Measurements from ENCODE around the gene MIB2.

DNA sequence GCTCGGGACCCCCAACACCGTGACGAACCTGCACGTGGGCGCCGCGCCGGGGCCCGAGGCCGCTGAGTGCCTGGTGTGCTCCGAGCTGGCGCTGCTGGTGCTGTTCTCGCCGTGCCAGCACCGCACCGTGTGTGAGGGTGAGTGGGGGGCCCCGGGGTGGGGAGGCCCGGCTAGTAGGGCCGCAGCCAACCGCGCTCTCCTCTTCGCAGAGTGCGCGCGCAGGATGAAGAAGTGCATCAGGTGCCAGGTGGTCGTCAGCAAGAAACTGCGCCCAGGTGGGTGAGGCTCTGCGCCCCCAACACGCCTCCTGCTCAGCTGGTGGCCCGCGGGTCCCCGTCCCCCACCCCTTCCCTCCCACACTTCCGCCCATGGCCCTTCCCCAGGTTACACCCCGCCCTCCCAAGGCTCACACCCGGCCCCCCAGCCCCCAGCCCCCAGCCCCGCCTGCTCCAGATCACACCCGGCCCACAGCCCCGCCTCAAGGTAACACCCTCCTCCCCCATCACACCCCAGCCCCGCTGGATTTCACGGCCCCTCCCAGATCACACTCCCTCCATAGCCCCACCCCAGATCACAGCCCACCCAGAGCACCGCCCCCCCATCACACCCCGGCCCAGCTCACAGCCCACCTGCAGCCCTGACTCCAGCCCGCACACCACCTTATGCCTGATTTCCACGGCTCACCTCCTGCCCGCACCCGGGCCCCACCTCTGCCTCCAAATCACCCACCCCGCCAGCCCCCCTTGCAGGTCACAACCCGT lies 14.3 kb downstream of the MIB2 start:
- TF ChIP-seq, protein P1, sequence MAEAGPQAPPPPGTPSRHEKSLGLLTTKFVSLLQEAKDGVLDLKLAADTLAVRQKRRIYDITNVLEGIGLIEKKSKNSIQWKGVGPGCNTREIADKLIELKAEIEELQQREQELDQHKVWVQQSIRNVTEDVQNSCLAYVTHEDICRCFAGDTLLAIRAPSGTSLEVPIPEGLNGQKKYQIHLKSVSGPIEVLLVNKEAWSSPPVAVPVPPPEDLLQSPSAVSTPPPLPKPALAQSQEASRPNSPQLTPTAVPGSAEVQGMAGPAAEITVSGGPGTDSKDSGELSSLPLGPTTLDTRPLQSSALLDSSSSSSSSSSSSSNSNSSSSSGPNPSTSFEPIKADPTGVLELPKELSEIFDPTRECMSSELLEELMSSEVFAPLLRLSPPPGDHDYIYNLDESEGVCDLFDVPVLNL (IDR thresholded peaks at IDR 0.05; ENCODE audit: low read depth, low read length): no peak
- TF ChIP-seq SIX5 (IDR thresholded peaks at IDR 0.05; ENCODE audit: low read depth, low read length, severe bottlenecking) (no peak), SREBF2 (IDR thresholded peaks at IDR 0.05; ENCODE audit: low read length) (no peak)
- TF ChIP-seq, protein P2, sequence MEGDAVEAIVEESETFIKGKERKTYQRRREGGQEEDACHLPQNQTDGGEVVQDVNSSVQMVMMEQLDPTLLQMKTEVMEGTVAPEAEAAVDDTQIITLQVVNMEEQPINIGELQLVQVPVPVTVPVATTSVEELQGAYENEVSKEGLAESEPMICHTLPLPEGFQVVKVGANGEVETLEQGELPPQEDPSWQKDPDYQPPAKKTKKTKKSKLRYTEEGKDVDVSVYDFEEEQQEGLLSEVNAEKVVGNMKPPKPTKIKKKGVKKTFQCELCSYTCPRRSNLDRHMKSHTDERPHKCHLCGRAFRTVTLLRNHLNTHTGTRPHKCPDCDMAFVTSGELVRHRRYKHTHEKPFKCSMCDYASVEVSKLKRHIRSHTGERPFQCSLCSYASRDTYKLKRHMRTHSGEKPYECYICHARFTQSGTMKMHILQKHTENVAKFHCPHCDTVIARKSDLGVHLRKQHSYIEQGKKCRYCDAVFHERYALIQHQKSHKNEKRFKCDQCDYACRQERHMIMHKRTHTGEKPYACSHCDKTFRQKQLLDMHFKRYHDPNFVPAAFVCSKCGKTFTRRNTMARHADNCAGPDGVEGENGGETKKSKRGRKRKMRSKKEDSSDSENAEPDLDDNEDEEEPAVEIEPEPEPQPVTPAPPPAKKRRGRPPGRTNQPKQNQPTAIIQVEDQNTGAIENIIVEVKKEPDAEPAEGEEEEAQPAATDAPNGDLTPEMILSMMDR (IDR thresholded peaks at IDR 0.05 in 2 of 3, conservative IDR thresholded peaks at IDR 0.05 in 1 of 3; ENCODE audit: control insufficient read depth in 2 of 3, extremely low read depth in 1 of 3, insufficient read depth in 1 of 3, low read depth in 3 of 3, low read length in 3 of 3): no peak
- TF ChIP-seq, protein P3, sequence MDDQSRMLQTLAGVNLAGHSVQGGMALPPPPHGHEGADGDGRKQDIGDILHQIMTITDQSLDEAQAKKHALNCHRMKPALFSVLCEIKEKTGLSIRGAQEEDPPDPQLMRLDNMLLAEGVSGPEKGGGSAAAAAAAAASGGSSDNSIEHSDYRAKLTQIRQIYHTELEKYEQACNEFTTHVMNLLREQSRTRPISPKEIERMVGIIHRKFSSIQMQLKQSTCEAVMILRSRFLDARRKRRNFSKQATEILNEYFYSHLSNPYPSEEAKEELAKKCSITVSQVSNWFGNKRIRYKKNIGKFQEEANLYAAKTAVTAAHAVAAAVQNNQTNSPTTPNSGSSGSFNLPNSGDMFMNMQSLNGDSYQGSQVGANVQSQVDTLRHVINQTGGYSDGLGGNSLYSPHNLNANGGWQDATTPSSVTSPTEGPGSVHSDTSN (IDR thresholded peaks at IDR 0.05; ENCODE audit: insufficient replicate concordance, low read depth, low read length): no peak
- TF ChIP-seq, protein P4, sequence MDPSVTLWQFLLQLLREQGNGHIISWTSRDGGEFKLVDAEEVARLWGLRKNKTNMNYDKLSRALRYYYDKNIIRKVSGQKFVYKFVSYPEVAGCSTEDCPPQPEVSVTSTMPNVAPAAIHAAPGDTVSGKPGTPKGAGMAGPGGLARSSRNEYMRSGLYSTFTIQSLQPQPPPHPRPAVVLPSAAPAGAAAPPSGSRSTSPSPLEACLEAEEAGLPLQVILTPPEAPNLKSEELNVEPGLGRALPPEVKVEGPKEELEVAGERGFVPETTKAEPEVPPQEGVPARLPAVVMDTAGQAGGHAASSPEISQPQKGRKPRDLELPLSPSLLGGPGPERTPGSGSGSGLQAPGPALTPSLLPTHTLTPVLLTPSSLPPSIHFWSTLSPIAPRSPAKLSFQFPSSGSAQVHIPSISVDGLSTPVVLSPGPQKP (IDR thresholded peaks at IDR 0.05; ENCODE audit: low read depth, low read length): no peak
- TF ChIP-seq, protein P5, sequence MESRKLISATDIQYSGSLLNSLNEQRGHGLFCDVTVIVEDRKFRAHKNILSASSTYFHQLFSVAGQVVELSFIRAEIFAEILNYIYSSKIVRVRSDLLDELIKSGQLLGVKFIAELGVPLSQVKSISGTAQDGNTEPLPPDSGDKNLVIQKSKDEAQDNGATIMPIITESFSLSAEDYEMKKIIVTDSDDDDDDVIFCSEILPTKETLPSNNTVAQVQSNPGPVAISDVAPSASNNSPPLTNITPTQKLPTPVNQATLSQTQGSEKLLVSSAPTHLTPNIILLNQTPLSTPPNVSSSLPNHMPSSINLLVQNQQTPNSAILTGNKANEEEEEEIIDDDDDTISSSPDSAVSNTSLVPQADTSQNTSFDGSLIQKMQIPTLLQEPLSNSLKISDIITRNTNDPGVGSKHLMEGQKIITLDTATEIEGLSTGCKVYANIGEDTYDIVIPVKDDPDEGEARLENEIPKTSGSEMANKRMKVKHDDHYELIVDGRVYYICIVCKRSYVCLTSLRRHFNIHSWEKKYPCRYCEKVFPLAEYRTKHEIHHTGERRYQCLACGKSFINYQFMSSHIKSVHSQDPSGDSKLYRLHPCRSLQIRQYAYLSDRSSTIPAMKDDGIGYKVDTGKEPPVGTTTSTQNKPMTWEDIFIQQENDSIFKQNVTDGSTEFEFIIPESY (IDR thresholded peaks at IDR 0.05): no peak
